Epithelial cell of umbilical artery (primary cell): ENCODE results near the gene ABCB4. TPM values are rescaled to one million over a fixed set of nuclear protein-coding genes. Genes with fewer than 3 reads are reported as not detected.

Source experiments
- total RNA-seq: library from RNA; depleted of rRNA; stranded (reverse); fragments of >200 nt; gene quantifications from 2 replicates; pipeline ENCODE4 v1.2.3, GENCODE V29; 2014

The ABCB4 gene
- total RNA-seq: under 0.01 TPM in 1 of 2 replicates, not detected in the other

DNA sequence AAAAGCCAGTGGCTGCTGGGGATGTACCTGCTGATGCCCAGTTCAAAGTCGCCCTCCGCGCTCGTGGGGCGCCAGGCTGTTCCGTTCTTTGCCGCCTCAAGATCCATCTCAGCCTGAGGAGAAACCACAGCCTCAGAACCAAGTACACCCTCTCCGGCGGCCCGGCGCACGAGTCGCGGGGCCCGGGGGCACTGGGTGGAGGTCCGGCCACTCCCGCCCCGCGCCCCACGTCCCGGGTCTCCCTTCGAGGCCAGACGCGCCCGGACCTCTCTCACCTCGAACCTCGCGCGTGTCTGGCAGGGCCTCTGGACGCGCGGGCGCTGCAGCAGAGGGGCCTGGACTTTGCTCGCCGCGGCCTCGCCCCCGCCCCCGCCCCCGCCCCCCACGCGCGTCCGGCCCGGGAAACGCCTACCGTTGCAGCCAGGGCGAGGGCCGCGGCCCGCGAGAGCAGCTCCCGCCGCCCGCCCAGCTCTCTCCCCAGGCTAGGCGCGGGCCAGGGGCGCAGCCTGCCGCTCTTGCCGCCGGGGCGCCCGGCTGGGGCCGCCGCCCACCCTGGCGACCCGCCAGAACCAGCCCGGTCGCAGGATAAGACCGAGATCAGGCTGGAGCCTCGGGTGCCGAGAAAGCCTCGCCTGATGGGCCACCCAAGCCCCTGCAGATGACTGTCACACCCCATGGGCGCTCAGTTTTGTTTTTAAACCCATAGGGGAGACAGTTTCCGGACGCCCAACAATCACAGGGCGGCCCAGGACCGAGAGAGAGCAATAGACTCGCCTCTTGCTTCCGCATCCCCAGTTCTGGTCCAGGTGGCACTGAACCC lies at the start of gene ABCB4:
ABCB4 (minus strand) TSS at position 322 of the 820 bp plus-strand sequence; CDS start at position 107, 215 bp downstream.

Other genes starting within 250 kb of the ABCB4 start
- 7.5 and 17.2 TPM in 2 replicates for gene CROT, start 130.0 kb downstream of the ABCB4 start, total RNA-seq
- gene ABCB1, start 125.2 kb upstream of the ABCB4 start, total RNA-seq: 0.97 and 4.1 TPM in 2 replicates
- gene RUNDC3B, start 152.7 kb upstream of the ABCB4 start, total RNA-seq: 0.97 and 3.6 TPM in 2 replicates